Activated CD4-positive, alpha-beta T cell treated with anti-CD3 and anti-CD28 coated beads, Interleukin-2, Interleukin-4, amounts not matched to agents 100 ng/mL and 50 ng/mL, durations not matched to agents 16 hours and 8 hours (primary cell): ENCODE measurements around the gene MROH8.

Source experiments
- DNase-seq: peaks from one replicate; pipeline ENCODE4 v3.0.0-alpha.2; 2020; ENCODE audit warnings: low spot score

MROH8 gene

DNA sequence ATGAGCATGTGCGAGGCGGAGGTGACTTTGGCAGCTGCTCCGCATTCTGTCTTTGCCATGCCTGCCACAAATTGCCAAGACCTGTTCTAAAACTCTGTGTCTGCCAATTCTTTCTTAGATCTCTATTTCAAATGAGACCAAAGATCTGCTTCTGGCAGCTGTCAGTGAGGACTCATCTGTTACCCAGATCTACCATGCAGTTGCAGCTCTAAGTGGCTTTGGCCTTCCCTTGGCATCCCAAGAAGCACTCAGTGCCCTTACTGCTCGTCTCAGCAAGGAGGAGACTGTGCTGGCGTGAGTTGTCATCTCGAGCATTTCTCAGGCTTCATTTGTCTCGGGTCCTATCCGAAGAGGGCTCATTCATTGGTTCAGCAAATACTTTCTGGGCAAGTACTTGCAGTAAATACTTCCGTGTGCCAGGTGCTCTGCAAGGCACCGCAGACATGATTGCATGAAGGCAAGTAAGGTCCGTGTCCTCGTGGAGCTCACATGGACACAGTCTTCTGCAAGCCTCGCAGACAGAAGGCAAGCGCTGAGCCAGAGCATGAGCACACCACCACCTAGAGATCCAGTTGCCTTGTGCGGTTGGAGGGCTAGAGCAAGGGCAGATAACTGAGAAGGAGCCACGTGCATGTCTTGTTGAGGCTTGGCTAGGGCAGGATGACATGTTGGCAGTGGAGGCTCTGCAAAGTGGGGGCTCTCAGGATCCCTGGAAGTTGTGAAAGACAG lies 19.7 kb upstream of the MROH8 start:
- DNase-seq = no peak

DNA sequence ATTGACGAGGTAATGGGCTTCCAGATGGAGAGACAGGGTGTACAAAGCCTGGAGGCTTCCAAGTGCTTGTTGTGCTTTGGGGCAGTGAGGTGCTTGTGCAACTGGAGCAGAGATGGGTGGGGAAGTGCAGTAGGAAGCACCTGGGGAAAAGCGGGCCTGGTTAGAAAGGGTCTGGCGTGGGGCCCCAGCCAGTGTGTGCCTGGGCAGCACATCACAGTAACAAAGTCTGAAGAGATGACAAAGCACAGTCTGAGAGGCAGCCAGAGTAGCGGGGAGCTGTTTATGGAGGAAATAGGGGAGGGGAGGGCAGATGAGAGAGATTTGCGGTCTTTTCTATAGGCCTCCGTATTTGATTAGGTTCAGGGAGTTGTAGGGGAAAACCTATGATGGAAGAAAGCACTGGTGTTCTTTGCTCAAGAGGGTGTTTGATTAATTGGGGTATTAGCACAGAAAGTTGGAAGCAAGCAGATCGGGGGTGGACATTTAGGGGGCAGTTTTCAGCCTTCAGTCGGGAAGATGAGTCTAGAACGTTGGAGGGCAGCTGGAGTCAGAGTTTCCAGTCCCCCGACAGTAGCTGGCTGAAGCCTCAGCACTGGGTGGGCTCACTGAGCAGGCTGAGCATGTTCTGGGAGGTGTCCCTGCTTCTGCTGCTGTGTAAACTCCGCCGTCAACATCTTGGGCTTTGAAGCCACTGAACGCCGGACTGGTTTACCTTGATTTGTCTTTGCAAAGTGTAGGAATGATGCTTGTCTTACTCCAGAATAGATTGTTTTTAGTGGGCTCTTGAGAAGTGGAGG lies 15.5 kb upstream of the MROH8 start:
- DNase-seq = peak; percentile 19

DNA sequence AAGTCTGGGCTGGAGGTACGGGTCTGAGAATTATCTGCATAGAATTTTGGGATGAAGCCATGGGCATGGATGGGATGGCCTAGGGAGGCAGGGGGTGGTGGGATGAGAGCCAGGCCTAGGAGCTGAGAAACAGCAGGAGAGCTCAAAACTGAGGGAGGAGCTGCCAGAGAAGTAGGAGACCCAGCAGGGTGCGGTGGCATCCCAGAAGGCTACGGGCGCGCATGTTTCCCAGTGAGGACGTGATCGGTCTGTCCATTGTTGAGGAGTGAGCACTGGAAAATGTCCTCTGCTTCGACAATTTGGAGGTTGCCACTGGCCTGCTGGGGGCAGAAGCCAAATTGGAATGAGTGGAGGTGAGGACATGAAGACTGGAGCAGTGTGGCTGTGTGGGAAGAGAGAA lies 14.5 kb upstream of the MROH8 start:
- no peak for DNase-seq

DNA sequence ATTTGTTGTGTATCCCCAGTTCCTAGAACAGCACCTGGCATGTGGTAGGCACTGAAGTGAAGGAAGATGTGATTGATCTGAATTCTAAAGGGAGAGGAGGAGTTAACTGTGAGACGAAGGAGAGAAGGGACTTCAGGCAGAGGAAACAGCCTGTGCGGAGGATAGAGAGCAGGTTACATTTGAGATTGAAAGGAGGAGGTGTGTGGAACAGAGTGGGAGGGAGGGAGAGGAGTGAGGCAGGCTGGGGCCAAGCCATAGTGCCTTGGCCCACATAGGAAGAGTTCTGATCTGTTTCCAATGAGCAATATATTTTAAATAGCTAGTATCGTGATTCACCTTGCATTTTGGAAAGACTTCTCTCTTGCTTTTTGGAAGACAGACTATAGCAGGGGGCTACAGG lies 13.9 kb upstream of the MROH8 start:
- no peak for DNase-seq

DNA sequence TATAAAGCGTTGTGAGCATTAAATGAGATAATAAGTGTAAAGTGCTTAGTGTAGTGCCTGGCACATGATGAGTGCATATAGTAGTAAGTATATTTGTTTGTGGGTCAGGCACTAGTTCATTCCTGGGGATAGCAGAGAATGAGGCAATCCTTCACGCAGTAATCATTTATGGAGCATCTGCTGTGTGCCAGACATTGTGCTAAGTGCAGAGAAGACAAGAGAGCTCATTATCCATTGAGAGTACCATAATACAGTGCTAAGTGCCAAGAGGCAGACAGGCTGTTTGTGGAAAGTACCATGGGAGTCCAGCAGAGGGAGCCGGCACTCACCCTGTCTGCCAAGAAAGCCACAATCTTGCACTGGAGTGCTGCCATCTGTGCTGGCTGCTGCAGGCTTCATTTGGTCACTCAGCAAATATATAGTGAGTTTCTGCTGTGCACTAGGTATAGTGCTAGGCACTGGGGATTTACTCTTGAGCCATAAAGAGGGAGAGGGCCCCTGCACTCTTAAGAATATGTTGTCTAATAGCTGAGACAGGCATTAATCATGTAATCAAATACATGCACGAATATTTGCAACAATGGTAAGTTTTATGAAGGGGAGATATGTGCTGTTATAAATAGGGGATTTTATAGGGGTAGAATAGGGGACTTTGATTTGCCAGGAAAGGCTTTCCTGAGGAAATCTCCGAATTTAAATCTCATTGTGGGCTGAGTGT lies 12.9 kb upstream of the MROH8 start:
- peak; percentile 74 for DNase-seq

DNA sequence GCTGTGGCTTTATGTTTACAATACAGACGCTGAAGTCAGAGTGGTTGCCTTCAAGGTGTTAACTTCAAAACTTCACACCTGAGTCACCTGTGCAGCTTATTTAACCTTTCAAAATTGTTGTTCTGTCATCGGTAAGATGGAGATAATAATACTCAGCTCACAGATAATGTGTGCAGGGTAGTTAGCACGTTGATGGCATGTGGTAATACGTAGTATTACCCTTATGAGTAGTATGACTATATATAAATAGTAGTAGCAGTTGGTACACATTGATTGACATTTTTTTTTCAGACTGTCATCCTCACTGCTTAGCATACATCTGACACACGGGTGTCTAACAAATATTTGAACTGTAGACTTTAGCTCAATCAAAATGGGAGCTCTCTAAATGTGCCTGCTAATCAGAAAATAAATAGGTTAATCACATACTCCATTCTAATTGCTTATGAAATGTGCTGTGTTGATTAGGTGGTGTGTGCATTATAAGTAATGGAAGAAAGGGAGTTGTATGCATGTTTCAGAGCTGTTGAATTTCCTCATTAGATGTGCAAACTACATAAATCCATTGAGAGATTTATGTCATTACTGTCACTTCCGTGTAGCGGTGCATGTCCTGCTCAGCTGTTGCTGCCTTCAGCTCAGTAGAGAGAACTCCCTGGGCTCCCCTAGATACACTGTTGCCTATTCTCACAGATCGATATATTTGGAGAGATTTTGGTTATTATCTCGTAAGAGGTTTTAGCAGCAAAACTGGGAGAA lies 11.2 kb upstream of the MROH8 start:
- DNase-seq = no peak

DNA sequence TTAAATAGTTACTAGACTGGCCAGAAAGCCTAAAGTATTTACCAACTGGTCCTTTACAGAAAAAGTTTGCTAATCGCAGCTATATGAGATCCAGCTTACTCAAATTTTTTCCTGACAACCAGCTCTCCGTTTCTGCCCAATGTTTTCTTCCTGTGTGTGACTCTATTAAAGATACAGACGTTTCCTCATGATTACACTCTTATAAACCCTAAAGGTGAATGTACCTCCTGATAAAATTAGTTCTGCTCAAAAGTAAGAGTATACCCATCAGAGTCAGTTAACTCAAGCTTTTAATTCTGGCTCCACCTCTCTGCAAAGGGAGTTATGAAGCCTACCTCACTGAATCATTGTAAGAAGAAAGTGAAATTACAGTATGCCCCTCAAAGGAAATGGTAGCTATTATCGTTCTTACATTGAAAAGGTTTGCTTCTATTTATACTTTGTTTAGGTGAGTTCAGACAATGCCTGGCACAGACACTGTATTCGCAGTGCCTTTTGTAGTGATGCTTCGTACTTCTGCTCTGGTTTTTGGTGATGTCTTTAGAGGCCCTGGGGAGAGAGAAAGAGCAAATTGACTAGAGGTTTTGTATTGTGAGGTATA lies 10.2 kb upstream of the MROH8 start:
- peak; percentile 12 for DNase-seq

DNA sequence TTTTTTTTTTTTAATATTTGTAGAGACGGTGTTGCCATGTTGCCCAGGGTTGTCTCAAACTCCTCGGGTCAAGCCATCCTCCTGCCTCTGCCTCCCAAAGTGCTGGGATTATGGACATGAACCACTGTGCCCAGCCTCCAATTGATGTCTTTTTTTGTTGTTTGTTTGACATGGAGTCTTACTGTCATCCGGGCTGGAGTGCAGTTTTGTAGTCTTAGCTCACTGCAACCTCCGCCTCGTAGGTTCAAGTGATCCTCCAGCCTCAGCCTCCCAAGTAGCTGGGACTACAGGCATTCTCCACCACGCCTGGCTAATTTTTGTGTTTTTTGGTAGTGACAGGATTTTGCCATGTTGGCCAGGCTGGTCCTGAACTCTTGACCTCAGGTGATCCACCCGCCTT lies 9.4 kb upstream of the MROH8 start:
- DNase-seq = no peak

DNA sequence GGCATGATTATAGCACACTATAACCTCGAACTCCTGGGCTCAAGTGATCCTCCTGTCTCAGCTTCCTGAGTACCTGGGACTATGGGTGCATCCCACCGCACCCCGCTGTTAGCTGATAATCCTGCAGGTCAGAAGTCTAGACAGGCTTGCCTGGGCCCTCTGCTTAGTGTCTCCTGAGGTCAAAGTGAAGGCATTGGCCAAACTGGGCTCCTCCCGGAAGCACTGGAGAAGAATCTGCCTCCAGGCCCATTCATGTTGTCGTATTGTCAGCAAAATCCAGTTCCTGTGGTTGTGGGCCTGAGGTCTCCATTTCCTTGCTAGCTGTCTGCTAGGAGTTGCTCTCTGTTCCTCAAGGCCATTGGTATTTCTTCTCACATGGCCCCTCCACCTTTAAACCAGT lies 6.3 kb upstream of the MROH8 start:
- DNase-seq = no peak

DNA sequence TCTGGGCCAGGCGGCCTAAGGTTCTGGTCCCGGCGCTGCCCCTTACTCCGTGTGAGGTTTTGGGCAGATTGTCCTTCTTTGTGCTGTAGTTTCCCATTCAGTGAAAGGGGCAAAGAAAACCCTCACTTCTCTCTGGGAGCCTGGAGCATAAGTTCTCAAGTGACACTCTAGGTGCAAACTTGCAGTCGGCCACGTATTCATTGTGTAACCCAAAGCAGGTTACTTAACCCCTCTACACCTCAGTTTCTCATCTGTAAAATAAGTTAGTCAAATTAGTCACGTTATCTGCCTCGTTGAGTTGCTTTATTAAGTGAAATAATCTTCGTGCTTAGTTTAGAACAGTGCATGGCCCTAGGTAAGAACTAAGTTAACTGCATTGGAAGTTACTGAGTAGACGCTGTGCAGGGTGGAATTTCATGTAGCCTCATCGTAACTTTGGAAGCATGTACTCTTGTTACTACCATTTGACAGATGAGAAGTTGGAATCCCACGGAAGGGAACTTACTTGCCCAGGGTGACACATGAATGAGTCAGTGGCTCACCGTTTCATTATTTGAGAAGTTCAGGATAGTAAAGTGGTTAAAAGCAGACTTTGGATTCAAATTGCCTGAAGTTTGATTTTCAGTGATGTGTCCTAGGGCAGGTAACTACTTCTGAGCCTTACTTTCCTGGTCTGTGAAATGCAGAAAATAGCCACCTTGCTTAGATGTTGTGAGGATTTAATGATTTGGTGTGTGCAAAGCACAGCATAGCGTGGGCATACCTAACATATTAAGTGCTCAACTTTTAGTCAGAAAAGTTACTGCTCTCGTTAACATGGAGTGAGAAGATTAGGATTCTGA lies 556 bp upstream of the MROH8 start:
- peak; percentile 14 for DNase-seq

DNA sequence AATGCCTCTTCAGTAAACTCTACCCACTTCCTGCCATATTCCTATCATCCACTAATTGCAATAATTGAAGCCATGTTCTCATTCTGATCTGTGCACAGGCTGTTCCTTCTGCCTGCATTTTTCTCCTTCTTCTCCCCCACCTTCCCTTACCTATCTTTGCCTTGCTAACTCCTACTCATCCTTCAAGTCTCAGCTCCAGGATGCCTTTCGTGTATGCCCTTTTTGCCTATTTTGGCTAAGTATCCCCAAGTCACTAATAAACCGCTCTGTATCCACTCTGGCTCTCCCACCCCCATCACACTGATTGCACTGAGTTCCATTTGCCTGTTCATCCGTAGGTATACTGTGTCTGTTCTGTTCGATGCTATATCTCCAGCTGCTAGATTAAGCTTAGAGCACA lies 6.5 kb downstream of the MROH8 start:
- no peak for DNase-seq

DNA sequence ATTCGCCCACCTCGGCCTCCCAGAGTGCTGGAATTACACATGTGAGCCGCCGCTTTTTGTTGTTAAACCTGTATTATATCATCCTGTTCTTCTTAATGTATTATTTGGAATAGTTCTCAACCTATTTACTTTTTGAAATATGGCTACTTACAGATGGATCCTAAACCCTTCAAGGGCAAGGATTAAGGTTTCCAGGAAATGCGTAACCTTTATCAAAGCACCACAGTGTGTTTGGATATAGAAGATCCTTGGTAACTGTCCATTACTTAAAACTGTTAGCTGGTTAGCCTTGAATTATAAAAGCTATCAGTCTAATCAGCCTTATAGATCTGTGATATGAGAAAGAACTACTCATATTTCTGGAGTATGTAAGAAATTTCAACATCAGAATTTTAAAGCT lies 12.5 kb downstream of the MROH8 start:
- no peak for DNase-seq

DNA sequence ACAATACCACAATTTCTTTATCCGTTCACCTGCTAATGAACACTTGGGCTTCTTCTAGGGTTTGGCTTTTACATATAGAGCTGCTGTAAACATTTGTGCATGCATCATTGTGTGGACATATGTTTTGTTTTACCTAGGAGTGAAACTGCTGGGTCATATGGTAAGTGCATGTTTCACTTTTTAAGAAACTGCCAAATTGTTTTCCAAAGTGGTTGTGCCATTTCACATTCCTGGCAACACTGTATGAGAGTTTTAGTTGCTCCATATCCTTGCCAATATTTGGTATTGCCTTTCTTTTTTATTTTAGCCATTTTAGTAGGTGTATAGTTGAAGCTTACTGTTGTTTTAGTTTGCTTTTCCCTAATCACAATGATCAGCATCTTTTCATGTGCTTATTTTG lies 14.3 kb downstream of the MROH8 start:
- no peak for DNase-seq

DNA sequence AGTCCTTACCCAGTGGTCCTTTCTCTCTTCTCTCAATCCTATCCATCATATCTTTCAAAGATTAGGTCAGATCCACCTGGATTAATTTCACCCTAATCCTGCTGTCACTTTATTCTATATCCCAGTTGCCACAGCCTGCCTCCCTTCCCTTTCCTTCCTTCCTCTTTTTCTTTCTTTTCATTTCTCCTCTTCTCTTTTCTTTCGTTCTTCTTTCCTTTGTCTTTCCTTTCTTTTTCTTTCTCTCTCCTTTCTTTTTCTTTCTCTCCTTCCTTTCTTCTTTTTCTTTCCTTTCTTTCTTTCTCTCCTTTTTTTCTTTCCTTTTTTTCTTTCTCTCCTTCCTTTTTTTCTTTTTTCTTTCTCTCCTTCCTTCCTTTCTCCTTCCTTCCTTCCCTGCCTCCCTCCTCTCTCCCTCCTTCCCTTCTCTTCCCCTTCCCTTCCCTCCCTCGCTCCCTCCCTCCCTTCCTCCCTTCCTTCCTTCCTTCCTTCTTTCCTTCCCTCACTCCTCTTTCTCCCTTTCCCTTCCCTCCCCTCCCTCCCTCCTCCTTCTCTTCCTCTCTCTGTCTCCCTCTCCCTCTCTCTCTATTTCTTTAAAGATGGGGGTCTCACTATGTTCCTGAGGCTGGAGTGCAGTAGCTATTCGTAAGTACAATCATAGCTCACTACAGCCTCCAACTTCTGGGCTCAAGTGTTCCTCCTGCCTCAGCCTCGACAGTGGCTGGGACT lies 15.4 kb downstream of the MROH8 start:
- no peak for DNase-seq

DNA sequence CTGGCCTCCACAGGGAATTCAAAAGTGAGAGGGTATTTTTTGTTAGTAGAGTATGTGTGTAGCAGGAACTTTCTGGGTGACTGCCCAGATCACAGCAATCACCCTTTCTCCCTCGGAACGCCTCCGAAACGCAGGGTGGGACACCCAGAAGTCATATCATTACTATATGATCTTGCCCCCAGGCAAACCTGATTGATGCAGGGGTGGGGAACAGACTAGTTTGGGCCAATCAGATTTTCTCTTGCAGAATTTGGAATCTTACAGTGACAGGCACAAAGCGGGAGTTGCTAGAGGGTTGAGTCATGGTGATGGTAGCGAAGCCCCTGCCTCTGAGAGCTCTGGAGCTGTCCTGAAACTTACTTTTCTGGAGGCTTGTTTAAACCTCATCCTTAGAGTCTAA lies 16.7 kb downstream of the MROH8 start:
- no peak for DNase-seq

DNA sequence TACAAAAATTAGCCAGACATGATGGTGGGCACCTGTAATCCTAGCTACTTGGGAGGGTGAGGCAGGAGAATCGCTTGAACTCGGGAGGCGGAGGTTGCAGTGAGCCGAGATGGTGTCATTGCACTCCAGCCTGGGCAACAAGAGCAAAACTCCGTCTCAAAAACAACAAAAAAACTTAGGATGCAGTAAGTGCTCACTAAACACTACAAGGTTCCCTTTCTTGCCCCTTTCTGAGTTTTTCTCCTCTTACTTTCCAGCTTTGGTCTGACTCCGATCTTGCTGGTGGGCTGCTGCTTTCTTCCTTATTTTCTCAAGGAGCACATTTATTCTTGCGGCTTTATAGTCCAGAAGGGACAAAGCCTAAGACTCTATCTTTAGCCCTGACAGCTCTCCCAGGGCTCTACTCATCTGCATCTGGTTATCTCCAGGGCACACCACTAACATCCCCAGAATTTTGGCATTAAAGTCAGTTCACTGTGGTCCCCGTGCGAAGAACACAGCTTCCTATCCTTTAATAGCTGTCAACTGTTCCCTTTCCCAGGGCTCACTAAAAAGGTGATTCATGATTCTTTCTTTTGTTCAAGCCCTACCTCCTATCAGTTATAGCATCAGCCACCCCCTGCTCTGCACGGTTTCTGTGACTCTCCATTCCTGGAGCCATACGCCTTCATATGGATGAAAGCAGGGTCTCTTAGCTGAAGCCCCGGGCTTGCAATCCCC lies 17.4 kb downstream of the MROH8 start:
- DNase-seq = no peak

DNA sequence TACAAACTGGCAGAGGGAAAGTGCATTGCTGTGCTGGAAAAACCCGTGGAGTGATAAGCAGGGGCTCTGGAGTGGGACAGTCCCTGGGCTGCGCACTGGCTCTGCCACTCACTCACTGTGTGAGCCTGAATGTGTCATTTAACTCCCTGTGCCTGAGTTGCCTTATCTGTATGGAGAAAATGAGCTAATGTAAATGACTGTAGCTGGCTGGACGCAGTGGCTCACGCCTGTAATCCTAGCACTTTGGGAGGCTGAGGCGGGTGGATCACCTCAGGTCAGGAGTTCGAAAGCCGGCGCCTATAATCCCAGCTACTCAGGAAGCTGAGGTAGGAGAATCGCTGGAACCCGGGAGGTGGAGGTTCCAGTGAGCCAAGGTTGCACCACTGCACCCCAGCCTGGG lies 18.7 kb downstream of the MROH8 start:
- DNase-seq = no peak

DNA sequence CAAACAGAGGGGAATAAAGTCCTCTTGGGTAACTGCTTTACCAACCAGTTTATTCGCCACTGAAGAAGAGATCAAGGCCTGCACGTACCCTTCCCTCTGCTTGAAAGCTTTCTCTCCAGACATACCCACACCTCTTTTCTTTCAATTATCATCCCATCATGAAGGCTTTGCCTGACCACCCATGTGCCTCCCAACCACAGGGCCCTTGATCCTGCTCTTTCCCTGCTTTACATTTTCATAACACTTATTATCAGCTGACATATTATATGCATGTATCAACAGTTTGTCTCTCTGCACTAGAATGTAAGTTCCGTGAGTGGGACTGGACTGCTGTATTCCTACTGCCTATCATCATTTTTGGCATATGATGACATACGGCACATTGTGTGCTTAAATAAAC lies 21.1 kb downstream of the MROH8 start:
- DNase-seq = no peak

DNA sequence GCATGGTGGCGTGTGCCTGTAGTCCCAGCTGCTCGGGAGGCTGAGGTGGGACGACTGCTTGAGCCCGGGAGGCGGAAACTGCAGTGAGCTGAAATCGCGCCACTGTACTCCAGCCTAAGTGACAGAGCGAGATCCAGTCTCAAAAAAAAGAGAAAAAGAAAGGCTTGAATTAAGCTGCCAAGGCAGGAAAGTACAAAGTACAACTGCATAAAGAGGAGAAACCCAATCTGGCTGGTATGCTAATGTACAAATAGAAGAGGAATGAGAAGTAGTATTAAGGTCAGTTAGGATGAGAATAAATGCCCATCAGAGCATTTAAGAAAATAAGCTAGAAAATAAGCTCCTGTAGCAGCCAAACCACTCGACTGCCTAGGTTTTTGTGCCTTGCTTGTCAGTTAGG lies 23.4 kb downstream of the MROH8 start:
- DNase-seq = no peak
